Vagina (tissue), 2 donors: ENCODE measurements around the gene SLMAP. TPM values are rescaled to one million over a fixed set of nuclear protein-coding genes. Genes with fewer than 3 reads are reported as not detected.

Experiments used
- DNase-seq, 2 donors: peaks; one replicate each; pipeline ENCODE4 v3.0.0-alpha.2; 2017; ENCODE audit errors: extremely low spot score in 2 of 2
- H3K27ac ChIP-seq: fragments of 200-600 bp; sonication (generic); one replicate; pipeline ENCODE4 v1.5.1; 2019
- H3K27me3 ChIP-seq: fragments of 200-600 bp; sonication (generic); one replicate; pipeline ENCODE4 v1.5.1; 2019
- H3K36me3 ChIP-seq, 2 donors: fragments of 200-600 bp; sonication (generic); one replicate each; pipeline ENCODE4 v1.5.1; 2017 to 2019
- H3K4me1 ChIP-seq: fragments of 200-600 bp; sonication (generic); one replicate; pipeline ENCODE4 v1.5.1; 2019
- H3K4me3 ChIP-seq, 2 donors: fragments of 200-600 bp; sonication (generic); 1 replicate in 1 of 2; 2 replicates in 1 of 2; pipeline ENCODE4 v1.5.1; 2016 to 2019
- H3K9me3 ChIP-seq: fragments of 200-600 bp; sonication (generic); one replicate; pipeline ENCODE4 v1.5.1; 2019
- POLR2A ChIP-seq, 2 donors: fragments of 450-650 bp; IDR thresholded peaks; one replicate each; pipeline ENCODE4 v1.6.1; 2017; ENCODE audit warnings: antibody characterized with exemption in 2 of 2, mild to moderate bottlenecking in 2 of 2, moderate library complexity in 2 of 2
- POLR2AphosphoS5 ChIP-seq, 2 donors: sonication (generic); formaldehyde crosslinking; IDR thresholded peaks; one replicate each; pipeline ENCODE4 v1.9.0; 2017; ENCODE audit warnings: antibody characterized with exemption in 2 of 2, mild to moderate bottlenecking in 2 of 2, low read depth in 1 of 2; ENCODE audit not compliant: insufficient read depth in 1 of 2
- intact Hi-C: fragments of 100-400 bp; cut with DNase I; formaldehyde crosslinking; loops from one replicate; pipeline ENCODE4 v1.15.1; 2023
- total RNA-seq: library from RNA; depleted of rRNA; stranded (reverse); fragments of >200 nt; gene quantifications from one replicate; pipeline ENCODE4 v1.2.3, GENCODE V29; 2016
- TF ChIP-seq, protein P1 (sequence below), 3 experiments: fragments of 450-650 bp in 2 of 3; fragments of 200-600 bp in 1 of 3; sonication (generic) in 1 of 3; IDR thresholded peaks; one replicate each; pipeline ENCODE4 v1.5.1; 2017 to 2019; ENCODE audit warnings: antibody characterized with exemption in 3 of 3, mild to moderate bottlenecking in 2 of 3, moderate library complexity in 2 of 3

Gene SLMAP
- total RNA-seq, 1 donor from 2014 or later: 102 TPM

GRCh38 chr3:57821765-57822164, 65.7 kb downstream of the SLMAP start:
- H3K36me3 ChIP-seq: no peaks in the 10 kb centered on the region
- H3K4me1 ChIP-seq: peaks cover 36% of the 10 kb centered on the region
- H3K27me3 ChIP-seq: no peaks in the 10 kb centered on the region
- no peak overlapping the region for H3K4me3 ChIP-seq
- TF ChIP-seq, protein P1, sequence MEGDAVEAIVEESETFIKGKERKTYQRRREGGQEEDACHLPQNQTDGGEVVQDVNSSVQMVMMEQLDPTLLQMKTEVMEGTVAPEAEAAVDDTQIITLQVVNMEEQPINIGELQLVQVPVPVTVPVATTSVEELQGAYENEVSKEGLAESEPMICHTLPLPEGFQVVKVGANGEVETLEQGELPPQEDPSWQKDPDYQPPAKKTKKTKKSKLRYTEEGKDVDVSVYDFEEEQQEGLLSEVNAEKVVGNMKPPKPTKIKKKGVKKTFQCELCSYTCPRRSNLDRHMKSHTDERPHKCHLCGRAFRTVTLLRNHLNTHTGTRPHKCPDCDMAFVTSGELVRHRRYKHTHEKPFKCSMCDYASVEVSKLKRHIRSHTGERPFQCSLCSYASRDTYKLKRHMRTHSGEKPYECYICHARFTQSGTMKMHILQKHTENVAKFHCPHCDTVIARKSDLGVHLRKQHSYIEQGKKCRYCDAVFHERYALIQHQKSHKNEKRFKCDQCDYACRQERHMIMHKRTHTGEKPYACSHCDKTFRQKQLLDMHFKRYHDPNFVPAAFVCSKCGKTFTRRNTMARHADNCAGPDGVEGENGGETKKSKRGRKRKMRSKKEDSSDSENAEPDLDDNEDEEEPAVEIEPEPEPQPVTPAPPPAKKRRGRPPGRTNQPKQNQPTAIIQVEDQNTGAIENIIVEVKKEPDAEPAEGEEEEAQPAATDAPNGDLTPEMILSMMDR (IDR thresholded peaks at IDR 0.05): no peak
- TF ChIP-seq POLR2AphosphoS5 (IDR thresholded peaks at IDR 0.05; ENCODE audit: insufficient read depth in 1 of 2, low read depth in 1 of 2) (no peak), POLR2A (IDR thresholded peaks at IDR 0.05) (no peak)
- intact Hi-C loops: no loop called here
- no peak for DNase-seq
- no peak overlapping the region for H3K27ac ChIP-seq
- H3K9me3 ChIP-seq: no peaks in the 10 kb centered on the region

DNA sequence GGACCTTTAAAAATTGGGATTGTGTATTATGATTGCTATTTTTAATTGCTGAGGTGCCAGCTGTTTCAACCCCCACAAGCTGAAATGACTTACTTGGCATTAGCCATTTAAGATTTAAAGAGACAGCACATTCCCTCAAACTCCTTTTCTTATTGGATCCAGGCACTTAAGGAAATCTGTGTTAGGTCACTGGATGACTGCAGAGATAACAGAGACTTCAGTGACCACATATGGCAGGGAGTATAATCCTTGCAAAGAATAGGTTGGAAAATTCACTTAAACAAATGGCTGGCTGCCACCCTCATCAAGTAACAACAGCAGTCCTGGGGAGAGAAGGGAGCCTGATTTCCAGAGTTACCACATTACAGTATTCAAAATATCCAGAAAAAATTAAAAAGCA, 66.6 kb downstream of the SLMAP start:
- H3K4me1 ChIP-seq: peaks cover 32% of the 10 kb centered on the region
- H3K36me3 ChIP-seq: no peaks in the 10 kb centered on the region
- H3K27ac ChIP-seq: no peak overlapping the region
- no peak for DNase-seq
- no peaks in the 10 kb centered on the region for H3K27me3 ChIP-seq
- H3K4me3 ChIP-seq: no peak overlapping the region
- H3K9me3 ChIP-seq: no peaks in the 10 kb centered on the region
- TF ChIP-seq, protein P1 (IDR thresholded peaks at IDR 0.05): no peak
- TF ChIP-seq POLR2A (IDR thresholded peaks at IDR 0.05): no peak
- no peak for TF ChIP-seq POLR2AphosphoS5 (IDR thresholded peaks at IDR 0.05; ENCODE audit: insufficient read depth in 1 of 2, low read depth in 1 of 2)
- intact Hi-C loops: no loop called here

GRCh38 chr3:57825116-57825515, 69.0 kb downstream of the SLMAP start:
- TF ChIP-seq, protein P1 (IDR thresholded peaks at IDR 0.05): no peak
- TF ChIP-seq POLR2A (IDR thresholded peaks at IDR 0.05) (no peak), POLR2AphosphoS5 (IDR thresholded peaks at IDR 0.05; ENCODE audit: insufficient read depth in 1 of 2, low read depth in 1 of 2) (no peak)
- peaks cover 32% of the 10 kb centered on the region for H3K4me1 ChIP-seq
- no peak overlapping the region for H3K4me3 ChIP-seq
- no peaks in the 10 kb centered on the region for H3K36me3 ChIP-seq
- no peaks in the 10 kb centered on the region for H3K9me3 ChIP-seq
- no peak for DNase-seq
- H3K27ac ChIP-seq: no peak overlapping the region
- intact Hi-C loops: no loop called here
- H3K27me3 ChIP-seq: no peaks in the 10 kb centered on the region

GRCh38 chr3:57826245-57826951, 70.3 kb downstream of the SLMAP start:
- TF ChIP-seq POLR2A (IDR thresholded peaks at IDR 0.05): no peak
- TF ChIP-seq, protein P1 (IDR thresholded peaks at IDR 0.05): peak in 1 of 3 experiments; percentile 21
- Histone ChIP-seq H3K4me1 (peaks cover 27% of the 10 kb centered on the region), H3K27ac (no peak overlapping the region), H3K36me3 (no peaks in the 10 kb centered on the region), H3K9me3 (no peaks in the 10 kb centered on the region), H3K27me3 (no peaks in the 10 kb centered on the region), H3K4me3 (no peak overlapping the region)
- DNase-seq: no peak
- intact Hi-C loops: no loop called here

- no peak for DNase-seq
- no peak overlapping the region for H3K27ac ChIP-seq
- intact Hi-C loops: no loop called here
These were observed 71.0 kb downstream of the SLMAP start for GRCh38 chr3:57826952-57827723.

More at GRCh38 chr3:57826952-57827723, 71.0 kb downstream of the SLMAP start:
- H3K9me3 ChIP-seq: no peaks in the 10 kb centered on the region
- H3K36me3 ChIP-seq: no peaks in the 10 kb centered on the region
- H3K4me3 ChIP-seq: no peak overlapping the region
- peaks cover 20% of the 10 kb centered on the region for H3K4me1 ChIP-seq
- H3K27me3 ChIP-seq: no peaks in the 10 kb centered on the region
- TF ChIP-seq, protein P1 (IDR thresholded peaks at IDR 0.05): no peak
- TF ChIP-seq POLR2A (IDR thresholded peaks at IDR 0.05) (no peak), POLR2AphosphoS5 (IDR thresholded peaks at IDR 0.05; ENCODE audit: insufficient read depth in 1 of 2, low read depth in 1 of 2) (no peak)
